ENCODE data around the gene CGA.

DNA sequence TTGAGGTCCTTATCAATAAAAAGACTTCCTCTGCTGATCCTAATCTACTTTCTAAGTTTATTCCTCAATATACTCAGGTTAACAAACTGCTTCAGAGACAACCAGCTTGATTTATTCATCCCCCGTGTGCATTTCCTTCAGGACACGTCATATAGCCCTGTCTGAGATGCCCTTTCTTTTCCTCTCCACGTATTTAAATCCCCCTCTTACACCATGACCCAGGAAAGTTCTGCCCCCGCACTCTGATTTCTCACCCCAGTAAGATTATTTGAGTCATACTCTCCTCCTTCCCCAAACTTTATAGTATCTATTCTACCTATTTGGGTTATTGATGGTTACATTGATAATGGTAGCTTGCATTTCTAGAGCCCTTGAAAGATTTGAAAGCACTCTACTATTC, 9.8 kb upstream of the CGA start:
- no peak for TF ChIP-seq SUZ12 (IDR thresholded peaks at IDR 0.05; ENCODE audit: extremely low read depth, insufficient read depth, insufficient read length)
- TF ChIP-seq YY1 (IDR thresholded peaks at IDR 0.05; ENCODE audit: insufficient read depth, insufficient read length): no peak
- no peak for TF ChIP-seq ZNF274 (IDR thresholded peaks at IDR 0.05; ENCODE audit: low read depth, low read length)
